GM12878 (cell line): ENCODE results near the gene OR8G5. TPM values are rescaled to one million over a fixed set of nuclear protein-coding genes. Genes with fewer than 3 reads are reported as not detected.

ENCODE experiments used
- ATAC-seq: fragments of 200-7000 bp; cut with Tn5 transposase; 3 replicates; pipeline ENCODE4 v1.9.1; 2020; ENCODE audit warnings: mild to moderate bottlenecking, moderate library complexity
- BruUV-seq: library from RNA; stranded (reverse); fragments of 400-500 nt; replicated peaks from 2 replicates; lab custom pipeline; 2021; lab: Mats Ljungman, UMichigan
- CTCF ChIA-PET: fragments of 300-600 bp; sonication (Branson Sonifier 250); formaldehyde crosslinking; extraction: SDS; loops from one replicate; lab custom pipeline; 2021; ENCODE audit warnings: inconsistent platforms; lab: Yijun Ruan, JAX
- POLR2A ChIA-PET: fragments of 350-600 bp; formaldehyde crosslinking; extraction: SDS; loops from one replicate; lab custom pipeline; 2021; ENCODE audit warnings: inconsistent platforms; lab: Charles Lee
- RAD21 ChIA-PET: fragments of 300-600 bp; sonication (Branson Sonifier 250); formaldehyde crosslinking; loops from one replicate; lab custom pipeline; 2023; ENCODE audit warnings: antibody characterized with exemption; ENCODE audit not compliant: unreplicated experiment; lab: Charles Lee
- SMC1A ChIA-PET: fragments of 300-600 bp; sonication (Branson Sonifier 250); formaldehyde crosslinking; loops from one replicate; lab custom pipeline; 2023; ENCODE audit not compliant: unreplicated experiment, uncharacterized antibody; lab: Charles Lee
- DNase-seq: peaks from one replicate; pipeline ENCODE4 v3.0.0-alpha.2; 2011; ENCODE audit warnings: low read depth, low spot score
- FAIRE-seq: peaks from 3 replicates; lab custom pipeline; 2011; peaks lifted over from hg19 to GRCh38; lab: Jason Lieb, UNC
- H2AFZ ChIP-seq: 2 replicates; pipeline ENCODE4 v1.6.0; 2011; ENCODE audit warnings: low read depth, low read length, control low read depth; ENCODE audit not compliant: control insufficient read depth
- H3K27ac ChIP-seq: 2 replicates; pipeline ENCODE4 v1.5.1; 2011; ENCODE audit warnings: control low read depth; ENCODE audit not compliant: control insufficient read depth, insufficient read depth
- H3K27me3 ChIP-seq, 2 experiments: replicated peaks in 1 of 2; 2 replicates each; pipeline versions ENCODE4 v1.6.0 to v1.6.1; 2011; ENCODE audit warnings: low read length in 1 of 2; ENCODE audit not compliant: control insufficient read depth in 2 of 2, insufficient read depth in 2 of 2
- H3K36me3 ChIP-seq, 2 experiments: 2 replicates each; pipeline ENCODE4 v1.5.1; 2011; ENCODE audit warnings: low read length in 1 of 2; ENCODE audit not compliant: control insufficient read depth in 2 of 2, insufficient read depth in 2 of 2
- H3K4me1 ChIP-seq: 2 replicates; pipeline ENCODE4 v1.6.1; 2011; ENCODE audit warnings: mild to moderate bottlenecking, low read length, moderate library complexity, mixed read lengths; ENCODE audit not compliant: control insufficient read depth, insufficient read depth
- H3K4me2 ChIP-seq: 2 replicates; pipeline ENCODE4 v1.6.0; 2011; ENCODE audit warnings: control low read depth; ENCODE audit not compliant: control insufficient read depth, insufficient read depth
- H3K4me3 ChIP-seq: fragments of 200-600 bp; sonication (generic); 2 replicates; pipeline ENCODE4 v1.5.1; 2016
- H3K79me2 ChIP-seq: 2 replicates; pipeline ENCODE4 v1.6.0; 2011; ENCODE audit warnings: low read length; ENCODE audit not compliant: control insufficient read depth, insufficient read depth
- H3K9ac ChIP-seq: 2 replicates; pipeline ENCODE4 v1.8.0; 2011; ENCODE audit warnings: low read length, control low read depth, mixed read lengths; ENCODE audit not compliant: control insufficient read depth, insufficient read depth
- H3K9me3 ChIP-seq: replicated peaks from 3 replicates; pipeline ENCODE4 v1.5.1; 2011; ENCODE audit warnings: mild to moderate bottlenecking, low read length; ENCODE audit not compliant: control insufficient read depth, insufficient read depth
- H4K20me1 ChIP-seq: 2 replicates; pipeline ENCODE4 v1.6.0; 2011; ENCODE audit not compliant: control insufficient read depth, insufficient read depth
- BHLHE40 ChIP-seq, 2 experiments: fragments of 450-650 bp in 1 of 2; IDR thresholded peaks; 2 replicates each; pipeline ENCODE4 v1.6.1; 2011 to 2017; ENCODE audit warnings: low read depth in 2 of 2, borderline replicate concordance in 1 of 2, improper control_type of control experiment in 1 of 2, low read length in 1 of 2, mild to moderate bottlenecking in 1 of 2
- GABPA ChIP-seq: IDR thresholded peaks from 2 replicates; pipeline ENCODE4 v1.6.1; 2014; ENCODE audit warnings: antibody characterized with exemption, low read depth, mild to moderate bottlenecking, inconsistent platforms
- KDM1A ChIP-seq: fragments of 200-600 bp; sonication (generic); IDR thresholded peaks from 2 replicates; pipeline ENCODE4 v1.6.1; 2016; ENCODE audit warnings: borderline replicate concordance
- PAX5 ChIP-seq: IDR thresholded peaks from 2 replicates; pipeline ENCODE4 v1.6.1; 2011; ENCODE audit warnings: low read depth, low read length, borderline replicate concordance
- SPI1 ChIP-seq: IDR thresholded peaks from 2 replicates; pipeline ENCODE4 v1.6.1; 2011; ENCODE audit warnings: low read depth, mild to moderate bottlenecking, low read length, moderate library complexity, borderline replicate concordance; ENCODE audit not compliant: insufficient read depth
- WGBS: methylation state at CpG from one replicate; pipeline ENCODE4 v1.1.6; 2016; ENCODE audit warnings: low lambda C conversion rate; ENCODE audit not compliant: insufficient replicate concordance, insufficient coverage; ENCODE audit errors: missing lambda C conversion rate; 5-methylcytosine and 5-hydroxymethylcytosine counted together
- in situ Hi-C: fragments of 300-500 bp; cut with MboI; formaldehyde crosslinking; loops from 9 replicates; pipeline ENCODE4 v1.14.3; 2018; ENCODE audit warnings: mixed read lengths
- intact Hi-C: fragments of 100-400 bp; cut with micrococcal nuclease; formaldehyde crosslinking; loops from one replicate; pipeline ENCODE4 v1.14.2; 2022; ENCODE audit not compliant: unreplicated experiment
- polyA plus RNA-seq, 11 experiments: library from polyadenylated mRNA; depleted of rRNA in 4 of 11; unstranded in 6 of 11; stranded (reverse) in 5 of 11; fragments of >200 nt; fragmentation: Nextera tagmentation in 4 of 11; fragmentation: Illumina TruSeq in 1 of 11; extraction: Ambion mirVana in 4 of 11; extraction: Trizol in 1 of 11; gene quantifications; 1 replicate in 1 of 11; 2 replicates in 10 of 11; pipeline versions ENCODE4 v1.2.1 to v1.2.3, GENCODE V29; 2011 to 2016; ENCODE audit warnings: inconsistent platforms in 2 of 11, missing spikeins in 2 of 11, low read depth in 1 of 11
- total RNA-seq, 4 experiments: library from RNA; depleted of rRNA in 3 of 4; stranded (reverse); fragments of >200 nt in 3 of 4; fragmentation: Illumina TruSeq in 1 of 4; extraction: Trizol in 1 of 4; gene quantifications; 2 replicates each; pipeline versions ENCODE4 v1.2.1 to v1.2.3, GENCODE V29; 2013 to 2021
- TF ChIP-seq, protein P1 (sequence below): IDR thresholded peaks from 2 replicates; pipeline ENCODE4 v1.6.1; 2011; ENCODE audit warnings: low read depth, low read length, improper control_type of control experiment, borderline replicate concordance
- TF ChIP-seq, protein P2 (sequence below): fragments of 450-650 bp; IDR thresholded peaks from 2 replicates; pipeline ENCODE4 v1.6.1; 2017; ENCODE audit warnings: mild to moderate bottlenecking, moderate library complexity

OR8G5 gene
- total and polyA plus RNA-seq, 10 of the 15 experiments (the other 5 are each of a cell fraction or from before 2014, with no cell fraction given): not detected

GRCh38 chr11:124276081-124276480 is 19.9 kb downstream of the OR8G5 start:
- TF ChIP-seq SPI1: no peak
- TF ChIP-seq GABPA: no peak
- TF ChIP-seq BHLHE40 (IDR thresholded peaks at IDR 0.05; ENCODE audit: borderline replicate concordance in 1 of 2, low read depth in 2 of 2, low read length in 1 of 2): no peak
- no peak for TF ChIP-seq PAX5
- TF ChIP-seq KDM1A: no peak
- TF ChIP-seq, protein P1, sequence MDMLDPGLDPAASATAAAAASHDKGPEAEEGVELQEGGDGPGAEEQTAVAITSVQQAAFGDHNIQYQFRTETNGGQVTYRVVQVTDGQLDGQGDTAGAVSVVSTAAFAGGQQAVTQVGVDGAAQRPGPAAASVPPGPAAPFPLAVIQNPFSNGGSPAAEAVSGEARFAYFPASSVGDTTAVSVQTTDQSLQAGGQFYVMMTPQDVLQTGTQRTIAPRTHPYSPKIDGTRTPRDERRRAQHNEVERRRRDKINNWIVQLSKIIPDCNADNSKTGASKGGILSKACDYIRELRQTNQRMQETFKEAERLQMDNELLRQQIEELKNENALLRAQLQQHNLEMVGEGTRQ: no peak
- TF ChIP-seq, protein P2, sequence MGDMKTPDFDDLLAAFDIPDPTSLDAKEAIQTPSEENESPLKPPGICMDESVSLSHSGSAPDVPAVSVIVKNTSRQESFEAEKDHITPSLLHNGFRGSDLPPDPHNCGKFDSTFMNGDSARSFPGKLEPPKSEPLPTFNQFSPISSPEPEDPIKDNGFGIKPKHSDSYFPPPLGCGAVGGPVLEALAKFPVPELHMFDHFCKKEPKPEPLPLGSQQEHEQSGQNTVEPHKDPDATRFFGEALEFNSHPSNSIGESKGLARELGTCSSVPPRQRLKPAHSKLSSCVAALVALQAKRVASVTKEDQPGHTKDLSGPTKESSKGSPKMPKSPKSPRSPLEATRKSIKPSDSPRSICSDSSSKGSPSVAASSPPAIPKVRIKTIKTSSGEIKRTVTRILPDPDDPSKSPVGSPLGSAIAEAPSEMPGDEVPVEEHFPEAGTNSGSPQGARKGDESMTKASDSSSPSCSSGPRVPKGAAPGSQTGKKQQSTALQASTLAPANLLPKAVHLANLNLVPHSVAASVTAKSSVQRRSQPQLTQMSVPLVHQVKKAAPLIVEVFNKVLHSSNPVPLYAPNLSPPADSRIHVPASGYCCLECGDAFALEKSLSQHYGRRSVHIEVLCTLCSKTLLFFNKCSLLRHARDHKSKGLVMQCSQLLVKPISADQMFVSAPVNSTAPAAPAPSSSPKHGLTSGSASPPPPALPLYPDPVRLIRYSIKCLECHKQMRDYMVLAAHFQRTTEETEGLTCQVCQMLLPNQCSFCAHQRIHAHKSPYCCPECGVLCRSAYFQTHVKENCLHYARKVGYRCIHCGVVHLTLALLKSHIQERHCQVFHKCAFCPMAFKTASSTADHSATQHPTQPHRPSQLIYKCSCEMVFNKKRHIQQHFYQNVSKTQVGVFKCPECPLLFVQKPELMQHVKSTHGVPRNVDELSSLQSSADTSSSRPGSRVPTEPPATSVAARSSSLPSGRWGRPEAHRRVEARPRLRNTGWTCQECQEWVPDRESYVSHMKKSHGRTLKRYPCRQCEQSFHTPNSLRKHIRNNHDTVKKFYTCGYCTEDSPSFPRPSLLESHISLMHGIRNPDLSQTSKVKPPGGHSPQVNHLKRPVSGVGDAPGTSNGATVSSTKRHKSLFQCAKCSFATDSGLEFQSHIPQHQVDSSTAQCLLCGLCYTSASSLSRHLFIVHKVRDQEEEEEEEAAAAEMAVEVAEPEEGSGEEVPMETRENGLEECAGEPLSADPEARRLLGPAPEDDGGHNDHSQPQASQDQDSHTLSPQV: no peak
- ChIA-PET CTCF (no interaction called here), SMC1A (no interaction called here), POLR2A (no interaction called here), RAD21 (no interaction called here)
- DNase-seq (no peak), FAIRE-seq (no peak), ATAC-seq (no peak)
- Histone ChIP-seq H3K27ac (no peak overlapping the region), H2AFZ (no peak overlapping the region), H3K27me3 (no peaks in the 10 kb centered on the region), H3K79me2 (no peaks in the 10 kb centered on the region), H3K9ac (no peak overlapping the region), H3K4me1 (no peaks in the 10 kb centered on the region), H3K9me3 (no peaks in the 10 kb centered on the region), H3K4me3 (no peak overlapping the region), H3K36me3 (no peaks in the 10 kb centered on the region), H3K4me2 (no peak overlapping the region), H4K20me1 (no peaks in the 10 kb centered on the region)
- WGBS: 0% methylated on average over 1 of the region's 1 CpG
- BruUV-seq: no TSS peak
- in situ Hi-C loops: no loop called here
- intact Hi-C loops: no loop called here
